Parathyroid adenoma (tissue), 2 donors: Measurements from ENCODE around the gene RUNX3.
"Not testable (repeated sequence)": the region's sequence is repeated elsewhere in the genome, so short reads cannot be mapped to it uniquely, and the experiment has no call there.

Experiments used
- H2AFZ ChIP-seq: fragments of 300-600 bp; sonication (generic); one replicate; pipeline ENCODE4 v1.7.0; 2017; ENCODE audit warnings: antibody characterized with exemption, mild to moderate bottlenecking
- H3K27ac ChIP-seq: fragments of 300-600 bp; sonication (generic); one replicate; pipeline ENCODE4 v1.7.0; 2017
- H3K27me3 ChIP-seq: fragments of 300-600 bp; sonication (generic); one replicate; pipeline ENCODE4 v1.7.0; 2017; ENCODE audit warnings: low read length; ENCODE audit not compliant: control insufficient read depth, insufficient read depth
- H3K36me3 ChIP-seq: fragments of 300-600 bp; sonication (generic); one replicate; pipeline ENCODE4 v1.7.0; 2017; ENCODE audit warnings: low read length; ENCODE audit not compliant: control insufficient read depth, insufficient read depth
- H3K4me1 ChIP-seq: fragments of 300-600 bp; sonication (generic); one replicate; pipeline ENCODE4 v1.7.0; 2017; ENCODE audit warnings: control low read depth
- H3K4me2 ChIP-seq: fragments of 300-600 bp; sonication (generic); one replicate; pipeline ENCODE4 v1.7.0; 2017; ENCODE audit warnings: low read length
- H3K4me3 ChIP-seq: fragments of 300-600 bp; sonication (generic); one replicate; pipeline ENCODE4 v1.7.0; 2017; ENCODE audit warnings: low read depth, low read length
- H3K79me2 ChIP-seq: fragments of 300-600 bp; sonication (generic); one replicate; pipeline ENCODE4 v1.7.0; 2017; ENCODE audit warnings: control low read depth
- H3K9ac ChIP-seq: fragments of 300-600 bp; sonication (generic); one replicate; pipeline ENCODE4 v1.7.0; 2017; ENCODE audit warnings: mild to moderate bottlenecking
- H3K9me3 ChIP-seq: fragments of 300-600 bp; sonication (generic); one replicate; pipeline ENCODE4 v1.7.0; 2017; ENCODE audit warnings: low read length; ENCODE audit not compliant: control insufficient read depth
- TF ChIP-seq, protein P1 (sequence below): fragments of 300-600 bp; sonication (generic); IDR thresholded peaks from one replicate; pipeline ENCODE4 v1.7.0; 2017; ENCODE audit warnings: antibody characterized with exemption, mild to moderate bottlenecking
- donor health status: primary hyperparathyroidism.

Gene RUNX3

DNA sequence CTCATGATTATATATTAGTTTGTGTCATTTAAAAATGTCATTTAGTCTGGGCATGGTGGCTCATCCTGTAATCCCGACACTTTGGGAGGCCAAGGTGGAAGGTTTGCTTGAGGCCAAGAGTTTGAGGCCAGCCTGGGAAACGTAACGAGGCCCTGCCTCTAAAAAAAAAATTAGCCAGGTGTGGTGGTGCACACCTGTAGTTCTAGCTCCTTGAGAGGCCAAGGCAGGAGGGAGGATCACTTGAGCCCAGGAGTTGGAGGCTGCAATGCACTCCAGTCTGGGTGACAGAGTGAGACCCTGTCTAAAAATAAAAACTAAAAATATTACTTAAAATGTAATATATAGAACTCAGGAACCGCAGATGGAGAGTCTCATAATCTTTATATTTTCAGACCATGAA, 34.6 kb downstream of the RUNX3 start:
- TF ChIP-seq, protein P1, sequence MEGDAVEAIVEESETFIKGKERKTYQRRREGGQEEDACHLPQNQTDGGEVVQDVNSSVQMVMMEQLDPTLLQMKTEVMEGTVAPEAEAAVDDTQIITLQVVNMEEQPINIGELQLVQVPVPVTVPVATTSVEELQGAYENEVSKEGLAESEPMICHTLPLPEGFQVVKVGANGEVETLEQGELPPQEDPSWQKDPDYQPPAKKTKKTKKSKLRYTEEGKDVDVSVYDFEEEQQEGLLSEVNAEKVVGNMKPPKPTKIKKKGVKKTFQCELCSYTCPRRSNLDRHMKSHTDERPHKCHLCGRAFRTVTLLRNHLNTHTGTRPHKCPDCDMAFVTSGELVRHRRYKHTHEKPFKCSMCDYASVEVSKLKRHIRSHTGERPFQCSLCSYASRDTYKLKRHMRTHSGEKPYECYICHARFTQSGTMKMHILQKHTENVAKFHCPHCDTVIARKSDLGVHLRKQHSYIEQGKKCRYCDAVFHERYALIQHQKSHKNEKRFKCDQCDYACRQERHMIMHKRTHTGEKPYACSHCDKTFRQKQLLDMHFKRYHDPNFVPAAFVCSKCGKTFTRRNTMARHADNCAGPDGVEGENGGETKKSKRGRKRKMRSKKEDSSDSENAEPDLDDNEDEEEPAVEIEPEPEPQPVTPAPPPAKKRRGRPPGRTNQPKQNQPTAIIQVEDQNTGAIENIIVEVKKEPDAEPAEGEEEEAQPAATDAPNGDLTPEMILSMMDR = no peak
- Histone ChIP-seq H3K36me3 (no peaks in the 10 kb centered on the region), H3K4me2 (no peak overlapping the region), H3K27me3 (no peaks in the 10 kb centered on the region), H3K9me3 (no peaks in the 10 kb centered on the region), H3K4me3 (no peak overlapping the region), H2AFZ (no peak overlapping the region), H3K27ac (no peak overlapping the region), H3K4me1 (no peaks in the 10 kb centered on the region), H3K79me2 (no peaks in the 10 kb centered on the region), H3K9ac (no peak overlapping the region)

DNA sequence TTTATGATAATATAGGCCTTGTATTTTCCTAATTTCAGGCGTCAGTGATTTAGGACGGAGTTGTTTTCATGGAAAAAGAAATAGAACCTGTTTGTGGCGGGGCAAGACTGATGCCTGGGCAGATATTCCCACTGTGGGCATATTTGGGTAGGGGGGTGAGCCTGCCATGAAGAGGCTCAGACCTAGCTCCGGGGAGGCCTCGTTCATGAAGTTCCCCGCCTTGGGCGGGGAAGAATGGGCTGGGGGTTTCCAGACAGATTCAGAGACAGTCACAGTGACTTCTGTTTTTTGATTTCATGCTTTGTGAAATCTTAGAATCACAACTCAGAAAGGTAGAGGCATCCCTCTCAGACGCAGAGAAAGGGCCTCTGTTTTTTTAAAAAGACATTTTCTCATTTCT, 36.1 kb downstream of the RUNX3 start:
- TF ChIP-seq, protein P1 = no peak
- Histone ChIP-seq H3K36me3 (no peaks in the 10 kb centered on the region), H3K9ac (no peak overlapping the region), H3K27me3 (no peaks in the 10 kb centered on the region), H2AFZ (no peak overlapping the region), H3K79me2 (no peaks in the 10 kb centered on the region), H3K4me1 (no peaks in the 10 kb centered on the region), H3K4me3 (no peak overlapping the region), H3K4me2 (no peak overlapping the region), H3K9me3 (no peaks in the 10 kb centered on the region), H3K27ac (no peak overlapping the region)

DNA sequence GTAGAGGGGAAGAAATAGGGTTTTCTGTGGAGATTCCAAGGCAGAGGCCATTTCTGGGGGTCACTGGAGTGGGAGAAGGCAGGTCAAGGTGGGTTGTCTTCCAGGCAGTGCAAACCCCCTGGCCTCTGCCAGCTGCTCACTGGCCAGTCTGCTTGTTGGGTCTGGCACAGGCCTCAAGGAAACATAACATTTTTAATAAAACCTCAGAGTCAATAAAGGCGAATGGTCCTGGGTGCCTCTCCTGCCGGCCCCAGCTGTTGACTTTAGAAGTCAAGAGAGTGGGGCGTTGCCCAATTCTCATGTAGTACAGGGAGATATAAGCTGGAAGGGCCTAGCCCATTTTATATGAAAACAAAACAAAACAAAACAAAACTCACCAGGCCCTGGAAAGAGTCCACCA, 36.6 kb downstream of the RUNX3 start:
- no peaks in the 10 kb centered on the region for H3K79me2 ChIP-seq
- TF ChIP-seq, protein P1 = no peak
- H3K9ac ChIP-seq = no peak overlapping the region
- no peak overlapping the region for H3K4me3 ChIP-seq
- H3K4me1 ChIP-seq = no peaks in the 10 kb centered on the region
- H2AFZ ChIP-seq = no peak overlapping the region
- no peaks in the 10 kb centered on the region for H3K9me3 ChIP-seq
- no peaks in the 10 kb centered on the region for H3K36me3 ChIP-seq
- H3K4me2 ChIP-seq = no peak overlapping the region
- H3K27ac ChIP-seq = no peak overlapping the region
- H3K27me3 ChIP-seq = no peaks in the 10 kb centered on the region

DNA sequence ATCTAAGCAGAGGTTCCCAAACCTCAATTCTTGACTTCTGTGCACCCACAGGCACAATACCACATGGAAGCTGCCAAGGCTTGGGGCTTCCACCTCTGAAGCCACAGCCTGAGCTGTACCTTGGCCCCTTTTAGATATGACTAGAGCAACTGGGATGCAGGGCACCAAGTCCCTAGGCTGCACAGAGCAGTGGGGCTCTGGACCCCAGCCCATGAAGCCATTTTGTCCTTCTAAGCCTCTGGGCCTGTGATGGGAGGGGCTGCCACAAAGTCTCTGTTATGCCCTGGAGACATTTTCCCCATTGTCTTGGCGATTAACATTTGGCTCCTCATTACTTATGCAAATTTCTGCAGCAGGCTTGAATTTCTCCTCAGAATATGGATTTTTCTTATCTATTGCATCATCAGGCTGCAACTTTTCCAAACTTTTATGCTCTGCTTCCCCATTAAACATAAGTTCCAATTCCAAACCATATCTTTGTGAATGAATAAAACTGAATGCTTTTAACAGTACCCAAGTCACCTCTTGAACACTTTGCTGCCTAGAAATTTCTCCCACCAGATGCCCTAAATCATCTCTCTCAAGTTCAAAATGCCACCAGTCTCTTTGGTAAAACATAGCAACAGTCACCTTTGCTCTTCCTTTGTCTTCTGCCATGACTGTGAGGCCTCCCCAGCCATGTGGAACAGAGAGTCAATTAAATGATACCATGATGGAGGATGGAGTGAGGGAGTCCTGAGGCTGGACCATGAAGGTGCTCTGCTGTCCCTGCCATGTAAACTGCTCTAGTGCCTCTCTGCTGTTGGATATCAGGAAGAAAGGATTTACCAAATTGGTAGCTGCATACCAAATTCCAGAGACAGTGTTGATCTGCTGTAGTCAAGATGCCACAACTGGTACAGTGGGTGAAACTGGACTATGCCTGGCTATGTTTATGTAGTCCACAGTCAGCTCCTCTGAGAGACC, 37.6 kb downstream of the RUNX3 start:
- Histone ChIP-seq H3K4me1 (no peaks in the 10 kb centered on the region), H3K4me2 (no peak overlapping the region), H3K4me3 (no peak overlapping the region), H2AFZ (no peak overlapping the region), H3K36me3 (no peaks in the 10 kb centered on the region), H3K27me3 (no peaks in the 10 kb centered on the region), H3K9me3 (no peaks in the 10 kb centered on the region), H3K27ac (no peak overlapping the region), H3K9ac (no peak overlapping the region), H3K79me2 (no peaks in the 10 kb centered on the region)
- TF ChIP-seq, protein P1 = no peak

DNA sequence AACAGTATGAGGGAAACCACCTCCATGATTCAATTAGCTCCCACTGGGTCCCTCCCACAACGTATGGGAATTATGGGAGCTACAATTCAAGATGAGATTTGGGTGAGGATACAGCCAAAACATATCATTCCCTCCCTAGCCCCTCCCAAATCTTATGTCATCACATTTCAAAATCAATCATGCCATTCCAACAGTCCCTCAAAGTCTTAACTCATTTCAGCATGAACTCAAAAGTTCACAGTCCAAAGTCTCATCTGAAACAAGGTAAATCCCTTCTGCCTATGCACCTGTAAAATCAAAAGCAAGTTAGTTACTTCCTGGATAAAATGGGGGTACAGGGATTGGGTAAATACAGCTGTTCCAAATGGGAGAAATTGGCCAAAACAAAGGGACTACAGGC, 38.7 kb downstream of the RUNX3 start:
- not testable (repeated sequence) for H3K79me2 ChIP-seq, H3K9ac ChIP-seq, H2AFZ ChIP-seq, H3K4me2 ChIP-seq, H3K4me1 ChIP-seq, H3K36me3 ChIP-seq, H3K27me3 ChIP-seq, H3K4me3 ChIP-seq, H3K9me3 ChIP-seq, H3K27ac ChIP-seq
